LNCAP (cell line): Measurements from ENCODE around the gene NDRG3.
A peak's percentile ranks its signal among the peaks of the same experiment; 100 is the strongest.

Experiments
- TF ChIP-seq, protein P1 (sequence below): fragments of 450-650 bp; IDR thresholded peaks from 2 replicates; pipeline ENCODE4 v1.5.1; 2017; ENCODE audit warnings: mild to moderate bottlenecking

NDRG3 gene

GRCh38 chr20:36745927-36746659, at the start of gene NDRG3:
Gene NDRG3, minus strand, starts transcription at chr20:36746090. Its CDS starts 24,355 bp downstream, at chr20:36721735.
- TF ChIP-seq, protein P1, sequence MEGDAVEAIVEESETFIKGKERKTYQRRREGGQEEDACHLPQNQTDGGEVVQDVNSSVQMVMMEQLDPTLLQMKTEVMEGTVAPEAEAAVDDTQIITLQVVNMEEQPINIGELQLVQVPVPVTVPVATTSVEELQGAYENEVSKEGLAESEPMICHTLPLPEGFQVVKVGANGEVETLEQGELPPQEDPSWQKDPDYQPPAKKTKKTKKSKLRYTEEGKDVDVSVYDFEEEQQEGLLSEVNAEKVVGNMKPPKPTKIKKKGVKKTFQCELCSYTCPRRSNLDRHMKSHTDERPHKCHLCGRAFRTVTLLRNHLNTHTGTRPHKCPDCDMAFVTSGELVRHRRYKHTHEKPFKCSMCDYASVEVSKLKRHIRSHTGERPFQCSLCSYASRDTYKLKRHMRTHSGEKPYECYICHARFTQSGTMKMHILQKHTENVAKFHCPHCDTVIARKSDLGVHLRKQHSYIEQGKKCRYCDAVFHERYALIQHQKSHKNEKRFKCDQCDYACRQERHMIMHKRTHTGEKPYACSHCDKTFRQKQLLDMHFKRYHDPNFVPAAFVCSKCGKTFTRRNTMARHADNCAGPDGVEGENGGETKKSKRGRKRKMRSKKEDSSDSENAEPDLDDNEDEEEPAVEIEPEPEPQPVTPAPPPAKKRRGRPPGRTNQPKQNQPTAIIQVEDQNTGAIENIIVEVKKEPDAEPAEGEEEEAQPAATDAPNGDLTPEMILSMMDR = 0 out of 2 replicates have a peak, but pooled peaks have one; percentile 32

DNA sequence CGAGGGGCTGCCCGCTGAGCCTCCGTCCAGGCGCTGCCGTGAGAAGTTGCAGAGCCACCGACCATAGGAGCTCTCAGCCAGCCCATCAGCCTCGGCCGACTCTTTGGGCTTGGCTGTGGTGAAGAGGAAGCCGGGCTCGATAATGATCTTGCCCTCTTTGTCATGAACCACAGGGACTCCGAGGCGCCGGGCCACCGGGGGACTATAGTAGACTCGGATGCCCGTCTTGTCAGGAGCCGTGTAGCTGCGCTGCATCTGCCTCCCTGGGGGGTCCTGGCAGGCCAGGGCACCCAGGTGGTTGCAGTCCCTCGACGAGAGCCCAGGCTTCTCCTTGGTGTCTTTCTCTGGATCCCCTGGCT, 48.2 kb upstream of the NDRG3 start:
- TF ChIP-seq, protein P1 = no peak

DNA sequence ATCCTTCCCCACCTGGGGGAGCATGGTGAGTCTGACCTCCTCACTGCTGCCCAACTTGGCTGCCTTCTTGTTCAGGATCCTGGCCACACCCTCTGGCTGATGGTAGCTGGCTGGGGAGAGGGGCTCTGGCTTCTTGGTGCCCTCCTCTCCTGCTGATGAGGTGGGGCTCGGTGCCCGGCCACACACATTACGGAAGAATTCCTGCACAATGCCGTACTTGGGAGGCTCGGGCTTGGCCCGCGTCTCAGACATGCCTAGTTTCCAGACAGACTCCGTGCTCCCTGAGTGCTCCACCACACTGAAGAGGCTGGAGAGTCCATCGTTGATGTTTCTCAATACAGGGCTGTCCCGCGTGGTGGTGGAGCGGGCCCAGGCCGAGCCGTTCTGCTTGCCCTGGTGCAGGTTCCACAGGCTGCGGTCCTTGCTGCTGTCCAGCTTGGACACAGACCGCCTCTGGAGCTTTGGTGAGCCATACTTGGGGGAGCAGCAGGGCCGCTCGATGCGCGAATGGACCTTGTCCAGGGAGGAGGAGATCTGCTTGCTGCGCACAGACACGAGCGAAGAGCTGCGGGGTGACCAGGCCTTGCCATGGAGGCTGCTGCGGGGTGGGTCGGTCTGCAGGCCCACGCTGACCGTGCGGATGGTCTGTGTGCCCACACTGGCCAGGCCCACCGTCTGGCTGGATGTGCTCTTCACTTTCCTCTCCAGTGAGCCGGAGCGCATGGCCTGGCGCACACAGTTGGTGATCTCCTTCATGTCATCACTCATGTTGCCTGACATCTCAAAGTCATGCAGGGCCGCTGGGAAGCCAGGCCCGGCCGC, 47.6 kb upstream of the NDRG3 start:
- TF ChIP-seq, protein P1 = no peak

GRCh38 chr20:36792422-36792821, 46.5 kb upstream of the NDRG3 start:
- TF ChIP-seq, protein P1 = no peak; the same call in 1 of the 2 replicates

GRCh38 chr20:36791862-36792261, 46.0 kb upstream of the NDRG3 start:
- TF ChIP-seq, protein P1 = no peak

DNA sequence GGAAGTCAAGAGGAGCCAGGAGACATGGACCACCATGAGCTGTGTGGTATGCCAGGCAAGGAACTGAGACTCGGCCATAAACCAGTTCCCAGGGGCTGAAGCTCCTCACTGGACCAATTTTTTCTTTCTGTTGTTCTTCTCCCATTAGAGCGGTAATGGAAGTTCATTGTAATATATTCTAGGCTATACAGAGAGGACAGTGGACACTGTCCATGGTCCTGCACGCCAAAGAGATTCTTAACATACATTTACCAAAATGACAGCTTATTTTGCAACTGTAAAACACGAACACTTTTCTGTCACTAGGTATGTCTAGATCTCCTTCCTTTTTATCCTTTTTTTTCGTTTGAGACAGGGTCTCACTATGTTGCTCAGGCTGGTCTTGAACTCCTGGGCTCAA, 40.8 kb upstream of the NDRG3 start:
- TF ChIP-seq, protein P1 = no peak

DNA sequence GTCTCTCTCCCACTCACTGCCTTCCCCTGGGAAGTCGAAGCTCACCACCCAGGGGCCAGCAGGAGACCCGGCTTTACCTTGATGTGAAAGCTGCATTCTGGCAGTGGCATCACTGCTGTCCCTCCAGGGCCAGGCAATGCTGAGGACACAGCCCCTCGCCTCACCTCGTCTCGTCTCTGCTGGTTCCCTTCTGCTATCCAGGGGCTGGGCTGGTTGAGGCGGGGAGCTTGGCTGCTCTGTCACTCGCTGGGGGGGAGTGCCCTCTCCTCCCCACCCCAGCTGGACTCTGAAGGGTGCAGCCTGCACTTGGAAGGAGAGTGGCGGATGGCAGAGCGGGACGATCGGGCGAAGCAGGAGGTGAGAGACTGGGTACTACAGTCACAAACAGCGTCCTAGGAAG, 40.4 kb upstream of the NDRG3 start:
- TF ChIP-seq, protein P1 = no peak
